Keratinocyte (primary cell): Measurements from ENCODE around the gene PARD3B. TPM values are rescaled to one million over a fixed set of nuclear protein-coding genes. Genes with fewer than 3 reads are reported as not detected.

Source experiments
- DNase-seq: peaks from one replicate; pipeline ENCODE4 v3.0.0-alpha.2; 2011; ENCODE audit warnings: low read depth, missing footprints, low spot score
- FAIRE-seq: peaks from 2 replicates; lab custom pipeline; 2011; peaks lifted over from hg19 to GRCh38; lab: Jason Lieb, UNC
- H2AFZ ChIP-seq: 2 replicates; pipeline ENCODE4 v1.6.0; 2012; ENCODE audit warnings: low read length, control low read depth, inconsistent platforms; ENCODE audit not compliant: control insufficient read depth
- H3K27ac ChIP-seq: 2 replicates; pipeline ENCODE4 v1.5.1; 2011; ENCODE audit warnings: low read length; ENCODE audit not compliant: control insufficient read depth, insufficient read depth
- H3K27me3 ChIP-seq: 3 replicates; pipeline ENCODE4 v1.6.0; 2011; ENCODE audit warnings: low read length; ENCODE audit not compliant: control insufficient read depth, insufficient read depth; ENCODE audit errors: extremely low read depth
- H3K36me3 ChIP-seq, 2 experiments: 2 replicates in 1 of 2; 3 replicates in 1 of 2; pipeline ENCODE4 v1.5.1; 2011; ENCODE audit warnings: low read length in 2 of 2, mild to moderate bottlenecking in 1 of 2; ENCODE audit not compliant: control insufficient read depth in 2 of 2, insufficient read depth in 2 of 2; ENCODE audit errors: extremely low read depth in 1 of 2
- H3K4me1 ChIP-seq: 3 replicates; pipeline ENCODE4 v1.5.1; 2011; ENCODE audit warnings: low read length; ENCODE audit not compliant: control insufficient read depth, insufficient read depth; ENCODE audit errors: extremely low read depth
- H3K4me2 ChIP-seq: 3 replicates; pipeline ENCODE4 v1.6.0; 2011; ENCODE audit warnings: low read depth, low read length; ENCODE audit not compliant: control insufficient read depth, insufficient read depth; ENCODE audit errors: extremely low read depth
- H3K4me3 ChIP-seq, 3 experiments: fragments of 200-600 bp in 1 of 3; sonication (generic) in 1 of 3; 2 replicates in 2 of 3; 3 replicates in 1 of 3; pipeline ENCODE4 v1.5.1; 2011 to 2016; ENCODE audit warnings: low read length in 3 of 3, mild to moderate bottlenecking in 3 of 3, control low read depth in 2 of 3, inconsistent platforms in 1 of 3, low read depth in 1 of 3, mixed read lengths in 1 of 3, mixed run types in 1 of 3, moderate library complexity in 1 of 3; ENCODE audit not compliant: control insufficient read depth in 2 of 3, insufficient read depth in 2 of 3; ENCODE audit errors: extremely low read depth in 1 of 3
- H3K79me2 ChIP-seq: 2 replicates; pipeline ENCODE4 v1.6.0; 2012; ENCODE audit warnings: low read length; ENCODE audit not compliant: control insufficient read depth, insufficient read depth
- H3K9ac ChIP-seq: 3 replicates; pipeline ENCODE4 v1.6.0; 2011; ENCODE audit warnings: low read length; ENCODE audit not compliant: control insufficient read depth, insufficient read depth; ENCODE audit errors: extremely low read depth
- H3K9me1 ChIP-seq: 3 replicates; pipeline ENCODE4 v1.6.0; 2011; ENCODE audit warnings: low read length; ENCODE audit not compliant: control insufficient read depth, insufficient read depth; ENCODE audit errors: extremely low read depth
- H3K9me3 ChIP-seq: 2 replicates; pipeline ENCODE4 v1.5.1; 2012; ENCODE audit warnings: low read depth, low read length; ENCODE audit not compliant: control insufficient read depth
- H4K20me1 ChIP-seq: 3 replicates; pipeline ENCODE4 v1.6.0; 2011; ENCODE audit warnings: low read length; ENCODE audit not compliant: control insufficient read depth, insufficient read depth; ENCODE audit errors: extremely low read depth
- CTCF ChIP-seq, 3 experiments: IDR thresholded peaks in 1 of 3; conservative IDR thresholded peaks in 1 of 3; optimal IDR thresholded peaks in 1 of 3; 2 replicates in 2 of 3; 3 replicates in 1 of 3; pipeline versions ENCODE3 to v1.5.1; 2011; ENCODE audit warnings: low read length in 3 of 3, mild to moderate bottlenecking in 3 of 3, moderate library complexity in 2 of 3, control low read depth in 1 of 3, inconsistent platforms in 1 of 3; ENCODE audit not compliant: insufficient read depth in 2 of 3; ENCODE audit errors: extremely low read depth in 1 of 3
- EZH2 ChIP-seq: IDR thresholded peaks from one replicate; pipeline ENCODE4 v1.6.1; 2012; ENCODE audit warnings: inconsistent platforms, mild to moderate bottlenecking, low read length, moderate library complexity
- dilution Hi-C: fragments of 300-500 bp; cut with MboI; formaldehyde crosslinking; loops from one replicate; pipeline ENCODE4 v1.7.0; 2020; ENCODE audit warnings: low sequenced_read_pairs; ENCODE audit not compliant: extremely low pct_ligation_motif_present
- polyA plus RNA-seq, 5 experiments: library from polyadenylated mRNA; depleted of rRNA in 3 of 5; stranded (reverse) in 3 of 5; stranded (forward) in 1 of 5; unstranded in 1 of 5; fragments of >200 nt; gene quantifications; 1 replicate in 1 of 5; 2 replicates in 3 of 5; 3 replicates in 1 of 5; pipeline versions ENCODE4 v1.2.1 to v1.2.3, GENCODE V29; 2011 to 2012; ENCODE audit warnings: missing spikeins in 2 of 5, low read depth in 1 of 5, low replicate concordance in 1 of 5

Gene PARD3B
- polyA plus RNA-seq, 1 donor (not counting 4 experiments of a cell fraction or from before 2014, with no cell fraction given), result 1.2 TPM

GRCh38 chr2:204900487-204900886 lies 355.2 kb downstream of the PARD3B start:
- no peaks in the 10 kb centered on the region for H3K9me3 ChIP-seq
- no peak overlapping the region for H3K9ac ChIP-seq
- no peaks in the 10 kb centered on the region for H3K9me1 ChIP-seq
- H3K79me2 ChIP-seq, result no peaks in the 10 kb centered on the region
- no peak overlapping the region for H3K4me3 ChIP-seq
- no peaks in the 10 kb centered on the region for H4K20me1 ChIP-seq
- TF ChIP-seq EZH2 (no peak), CTCF (optimal IDR thresholded peaks at IDR 0.05 in 1 of 3, IDR thresholded peaks at IDR 0.05 in 1 of 3, conservative IDR thresholded peaks at IDR 0.05 in 1 of 3; ENCODE audit: extremely low read depth in 1 of 3, insufficient read depth in 2 of 3, low read length in 3 of 3) (no peak)
- H3K27ac ChIP-seq, result no peak overlapping the region
- peak; percentile 7 for DNase-seq
- dilution Hi-C loops, result no loop called here
- peaks cover 9% of the 10 kb centered on the region for H3K4me1 ChIP-seq
- H3K36me3 ChIP-seq, result no peaks in the 10 kb centered on the region
- H3K27me3 ChIP-seq, result no peaks in the 10 kb centered on the region
- H3K4me2 ChIP-seq, result peak overlapping the region; percentile 13
- peak; percentile 43 for FAIRE-seq
- H2AFZ ChIP-seq, result no peak overlapping the region

DNA sequence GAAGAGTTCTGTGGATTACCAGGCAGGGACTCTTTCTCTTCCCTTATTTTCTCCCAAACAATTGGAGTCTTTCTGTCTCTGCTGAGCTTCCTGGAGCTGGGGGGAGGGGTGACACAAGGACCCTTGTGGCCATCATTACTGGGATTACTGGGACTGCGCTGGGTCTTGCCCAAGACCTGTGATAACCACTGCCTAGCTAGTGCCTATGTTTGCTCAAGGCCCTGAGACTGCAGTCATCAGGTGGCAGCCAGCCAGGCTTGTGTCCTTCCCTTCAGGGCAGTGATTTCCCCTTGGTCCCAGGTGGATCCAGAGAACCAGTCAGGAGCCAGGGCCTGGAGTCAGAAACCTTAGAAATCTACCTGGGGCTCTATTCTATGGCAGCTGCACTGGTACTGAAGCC lies 355.6 kb downstream of the PARD3B start:
- no peaks in the 10 kb centered on the region for H3K27me3 ChIP-seq
- no peaks in the 10 kb centered on the region for H4K20me1 ChIP-seq
- H3K79me2 ChIP-seq, result no peaks in the 10 kb centered on the region
- FAIRE-seq (peak; percentile 69), DNase-seq (peak; percentile 11)
- dilution Hi-C loops, result no loop called here
- no peaks in the 10 kb centered on the region for H3K9me3 ChIP-seq
- H3K4me3 ChIP-seq, result no peak overlapping the region
- no peaks in the 10 kb centered on the region for H3K36me3 ChIP-seq
- TF ChIP-seq CTCF (optimal IDR thresholded peaks at IDR 0.05 in 1 of 3, IDR thresholded peaks at IDR 0.05 in 1 of 3, conservative IDR thresholded peaks at IDR 0.05 in 1 of 3; ENCODE audit: extremely low read depth in 1 of 3, insufficient read depth in 2 of 3, low read length in 3 of 3), result no peak
- no peak for TF ChIP-seq EZH2
- peaks cover 9% of the 10 kb centered on the region for H3K4me1 ChIP-seq
- H2AFZ ChIP-seq, result no peak overlapping the region
- no peak overlapping the region for H3K9ac ChIP-seq
- no peaks in the 10 kb centered on the region for H3K9me1 ChIP-seq
- no peak overlapping the region for H3K27ac ChIP-seq
- H3K4me2 ChIP-seq, result no peak overlapping the region
